ENCODE data around the gene LIPC. TPM values are rescaled to one million over a fixed set of nuclear protein-coding genes. Genes with fewer than 3 reads are reported as not detected.

The LIPC gene
- total and polyA plus RNA-seq, 2 experiments from 2014 or later = not detected

- no peak overlapping the region for H3K4me3 ChIP-seq
- Mint-ChIP-seq H3K4me1 (peaks cover 8% of the 10 kb centered on the region; the same call in 2 of the 3 replicates), H3K27ac (no peak overlapping the region), H3K9me3 (no peaks in the 10 kb centered on the region), H3K4me3 (no peak overlapping the region), H3K36me3 (ENCODE audit: low read depth) (no peaks in the 10 kb centered on the region), H3K27me3 (ENCODE audit: insufficient read depth, low read depth, poor library complexity) (peaks cover 4% of the 10 kb centered on the region)
- no peak overlapping the region for H3K4me2 ChIP-seq
- no peaks in the 10 kb centered on the region for H3K9me2 ChIP-seq (ENCODE audit: insufficient read depth)
- no peaks in the 10 kb centered on the region for H4K20me1 ChIP-seq (replicated peaks; ENCODE audit: insufficient read depth)
- DNase-seq (ENCODE audit: low spot score) = no peak
- no peak overlapping the region for H2AFZ ChIP-seq
- TF ChIP-seq CREB1 (CRISPR knock-in tag; IDR thresholded peaks at IDR 0.05; ENCODE audit: low read depth) (no peak), ZNF114 (CRISPR knock-in tag; IDR thresholded peaks at IDR 0.05) (no peak), REST (IDR thresholded peaks at IDR 0.05; ENCODE audit: unreplicated experiment) (no peak), JUNB (IDR thresholded peaks at IDR 0.05; ENCODE audit: unreplicated experiment) (no peak), EZH2phosphoT487 (IDR thresholded peaks at IDR 0.05; ENCODE audit: unreplicated experiment) (no peak), NANOG (IDR thresholded peaks at IDR 0.05; ENCODE audit: borderline replicate concordance) (no peak), EZH2 (IDR thresholded peaks at IDR 0.05; ENCODE audit: low read depth, unreplicated experiment) (no peak), CTCF (conservative IDR thresholded peaks at IDR 0.05; ENCODE audit: low read depth in 2 of 2) (no peak), ZNF331 (CRISPR knock-in tag; IDR thresholded peaks at IDR 0.05; ENCODE audit: low read depth) (no peak), ETS1 (IDR thresholded peaks at IDR 0.05) (no peak)
- no peaks in the 10 kb centered on the region for H3K4me1 ChIP-seq (ENCODE audit: insufficient read depth)
- no peaks in the 10 kb centered on the region for H3K27me3 ChIP-seq (ENCODE audit: insufficient read depth)
- H3K36me3 ChIP-seq (ENCODE audit: insufficient read depth) = no peaks in the 10 kb centered on the region
- ATAC-seq = no peak
- no peaks in the 10 kb centered on the region for H3K79me2 ChIP-seq (replicated peaks; ENCODE audit: insufficient read depth)
- no peak overlapping the region for H3K27ac ChIP-seq (ENCODE audit: low read depth)
- H3F3A ChIP-seq (replicated peaks; ENCODE audit: low read depth) = no peaks in the 10 kb centered on the region
Observed at GRCh38 chr15:58506064-58506490, 74.3 kb downstream of the LIPC start.
